Measurements from ENCODE around the gene ACSF3.

The ACSF3 gene

GRCh38 chr16:89104930-89105571, 11.4 kb downstream of the ACSF3 start:
- peak in 3 of 10 donors; percentile 43 to 77 (median 61) for DNase-seq
- intact Hi-C loops (cut with DNase I), result no loop called here

- DNase-seq, result peak in 4 of 10 donors; percentile 4 to 83 (median 56)
- intact Hi-C loops (cut with DNase I), result no loop called here
Measured at GRCh38 chr16:89105599-89106151, 12.0 kb downstream of the ACSF3 start.

DNA sequence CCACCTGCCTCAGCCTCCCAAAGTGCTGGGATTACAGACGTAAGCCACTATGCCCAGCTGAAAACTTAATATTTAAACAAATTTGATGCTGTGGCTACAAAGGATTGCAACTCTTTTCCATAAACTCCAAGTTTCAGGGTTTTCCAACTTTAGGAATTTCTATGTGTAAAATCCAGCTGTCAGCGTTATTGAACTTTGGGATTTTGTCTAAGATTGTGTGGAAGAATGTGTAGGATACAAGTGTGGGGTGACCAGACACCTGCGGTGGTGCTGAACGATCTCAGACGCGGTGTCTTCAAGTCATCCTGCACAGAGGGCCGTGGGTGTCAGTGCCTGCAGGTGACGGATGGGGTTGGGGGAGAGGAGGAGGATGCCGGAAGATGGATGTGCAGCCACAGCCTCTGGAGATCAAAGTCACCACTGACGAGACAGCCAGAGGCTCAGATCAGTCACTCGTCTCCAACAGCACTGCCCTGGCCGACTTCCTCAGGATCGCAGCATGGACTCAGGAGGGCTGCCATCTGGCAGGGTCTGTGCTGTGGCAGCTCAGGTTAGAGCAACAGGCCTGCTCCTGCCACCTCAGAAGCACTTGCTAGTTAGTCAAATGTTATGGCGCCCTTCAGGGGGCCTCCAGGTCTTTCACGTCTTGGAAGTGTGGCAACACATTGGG, 13.0 kb downstream of the ACSF3 start:
- DNase-seq, result peak in 5 of 10 donors; percentile 4 to 73 (median 57)
- intact Hi-C loops (cut with DNase I), result no loop called here

DNA sequence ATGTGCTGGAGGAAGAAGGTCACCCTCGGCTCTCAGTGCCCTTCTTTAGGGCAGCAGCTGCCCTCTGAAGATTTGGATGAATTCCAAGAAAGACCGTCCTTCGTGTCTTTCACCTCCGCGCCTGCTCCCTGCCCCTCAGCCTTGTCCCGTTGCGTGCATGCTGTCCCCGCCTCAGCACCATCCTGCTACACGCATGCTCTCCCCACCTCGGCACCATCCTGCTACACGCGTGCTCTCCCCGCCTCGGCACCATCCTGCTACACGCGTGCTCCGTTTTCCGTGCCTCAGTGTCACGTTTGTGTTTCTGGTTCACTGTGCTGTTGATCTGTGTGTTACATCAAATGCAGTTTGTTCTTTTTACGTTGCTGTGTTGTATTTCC, 13.5 kb downstream of the ACSF3 start:
- intact Hi-C loops (cut with DNase I), result no loop called here

GRCh38 chr16:89108416-89108815, 14.8 kb downstream of the ACSF3 start:
- intact Hi-C loops (cut with DNase I), result no loop called here
- DNase-seq, result peak in 2 of 10 donors; percentile 33 to 40

More for the DNA sequence above, 13.5 kb downstream of the ACSF3 start:
- DNase-seq, result peak in 2 of 10 donors; percentile 3 to 72

DNA sequence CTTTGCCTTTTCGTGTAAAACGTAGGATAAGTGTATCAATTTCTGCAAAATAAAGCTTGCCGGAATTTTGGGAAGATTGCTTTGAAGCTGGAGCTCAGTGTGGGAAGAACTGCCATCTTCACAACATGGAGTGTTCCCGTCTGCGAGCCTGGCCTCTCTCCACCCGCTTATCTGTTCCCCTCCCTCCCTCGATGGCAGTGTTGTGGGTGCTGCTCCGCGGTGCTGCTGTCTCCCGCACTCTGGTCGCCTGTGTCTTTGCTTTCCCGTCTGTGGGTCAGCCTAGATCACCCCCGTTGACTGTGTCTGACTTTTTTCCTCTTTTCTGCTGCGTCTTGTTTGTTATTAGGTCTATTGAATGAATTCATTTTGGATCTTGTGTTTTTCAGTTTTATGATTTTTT, 17.0 kb downstream of the ACSF3 start:
- DNase-seq, result peak in 3 of 10 donors; percentile 24 to 82 (median 53)
- intact Hi-C loops (cut with DNase I), result no loop called here

GRCh38 chr16:89111263-89111662, 17.6 kb downstream of the ACSF3 start:
- intact Hi-C loops (cut with DNase I), result no loop called here
- peak in 2 of 10 donors; percentile 42 to 70 for DNase-seq

DNA sequence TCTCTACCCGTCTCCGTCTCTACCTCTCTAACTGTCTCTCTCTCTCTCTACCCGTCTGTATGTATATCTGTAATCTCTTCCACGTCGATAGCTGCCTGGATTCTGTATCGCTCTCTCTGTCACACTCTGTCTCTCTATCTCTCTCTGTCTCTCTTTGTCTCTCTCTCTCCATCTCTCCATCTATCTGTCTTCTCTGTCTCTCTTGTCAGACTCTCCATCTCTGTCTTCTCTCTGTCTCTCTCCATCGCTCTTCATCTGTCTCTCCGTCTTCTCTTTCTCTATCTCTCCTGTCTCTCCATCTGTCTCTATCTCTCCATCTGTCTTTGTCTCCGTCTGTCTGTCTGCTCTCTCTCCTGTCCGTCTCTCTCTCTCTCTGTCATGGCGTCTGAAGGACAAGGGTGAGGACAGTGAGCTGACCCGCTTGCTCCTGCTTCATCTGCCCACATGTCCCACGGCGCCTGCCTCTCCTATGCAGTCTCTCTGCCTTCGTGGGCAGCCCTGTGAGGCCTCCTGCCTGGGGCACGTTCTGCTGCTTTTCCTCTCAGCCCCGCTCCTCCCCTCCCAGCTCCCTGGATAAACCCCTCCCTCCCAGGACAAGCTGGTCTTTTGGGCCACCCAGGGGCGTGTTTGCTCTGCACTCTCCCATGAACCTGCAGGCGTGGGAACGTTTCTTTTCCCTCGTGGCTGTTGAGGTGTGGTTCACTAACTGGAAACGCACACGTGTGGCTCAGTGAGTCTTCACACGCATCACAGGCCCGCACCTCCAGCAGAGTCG, 18.9 kb downstream of the ACSF3 start:
- DNase-seq, result peak in 2 of 10 donors; percentile 48 to 55
- intact Hi-C loops (cut with DNase I), result no loop called here

DNA sequence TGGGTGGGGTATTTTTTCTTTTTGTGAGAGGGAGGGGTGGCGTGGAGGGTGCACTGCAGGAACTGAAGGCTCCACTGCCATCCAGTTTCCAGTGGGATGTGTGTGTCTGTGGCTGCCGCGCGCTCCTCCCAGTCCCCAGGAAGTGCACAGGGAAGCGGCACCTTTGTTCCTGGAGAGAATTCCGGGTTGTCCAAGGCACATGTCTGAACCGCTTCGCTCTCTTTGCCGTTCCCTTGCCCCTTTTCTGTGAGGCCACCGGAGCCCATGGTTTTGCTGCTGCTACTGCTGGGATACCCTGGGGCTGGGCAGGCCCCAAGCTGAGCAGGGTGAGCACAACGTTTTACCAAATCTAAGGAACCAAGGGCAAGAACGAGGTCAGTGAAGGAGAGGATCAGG, 19.5 kb downstream of the ACSF3 start:
- DNase-seq, result peak in 2 of 10 donors; percentile 39 to 59
- intact Hi-C loops (cut with DNase I), result no loop called here

- intact Hi-C loops (cut with DNase I), result no loop called here
- peak in 3 of 10 donors; percentile 49 to 69 (median 59) for DNase-seq
Measured at GRCh38 chr16:89113661-89114060, 20.0 kb downstream of the ACSF3 start.

GRCh38 chr16:89114159-89114981, 20.7 kb downstream of the ACSF3 start:
- intact Hi-C loops (cut with DNase I), result no loop called here
- peak in 4 of 10 donors; percentile 22 to 79 (median 62) for DNase-seq

DNA sequence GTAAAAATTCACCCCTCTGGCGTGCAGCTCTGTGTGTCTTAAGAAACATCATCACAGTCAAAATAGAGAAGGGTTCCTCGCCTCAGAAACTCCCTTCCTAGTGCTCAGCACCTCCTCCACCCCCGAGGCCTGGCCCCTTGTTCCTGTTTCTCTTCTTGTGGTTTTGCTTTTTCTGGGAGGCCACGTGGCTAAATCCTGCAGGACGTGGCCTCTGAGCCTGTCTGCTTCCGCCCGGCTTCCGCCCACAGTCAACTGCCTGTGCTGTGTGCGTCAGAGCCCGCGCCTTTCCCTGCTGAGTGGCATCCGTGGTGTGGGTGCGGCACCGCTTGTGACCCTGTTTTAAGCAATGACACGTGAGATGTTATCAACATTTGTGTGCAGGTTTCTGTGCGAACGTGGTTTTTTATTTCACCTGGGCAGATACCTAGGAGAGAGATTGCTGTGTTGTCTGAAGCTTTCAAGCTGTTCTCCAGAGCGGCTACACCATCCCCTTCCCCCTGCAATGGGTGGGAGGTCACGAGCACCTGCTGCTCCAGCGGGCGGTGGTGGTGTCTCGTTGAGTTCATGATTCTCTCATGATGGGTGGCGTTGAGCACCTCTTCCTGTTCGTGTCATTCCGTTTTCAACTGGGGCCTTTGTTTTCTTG, 21.7 kb downstream of the ACSF3 start:
- intact Hi-C loops (cut with DNase I), result no loop called here
- peak; percentile 22 to 92 (median 58) for DNase-seq

GRCh38 chr16:89116341-89117226, 22.9 kb downstream of the ACSF3 start:
- peak in 4 of 10 donors; percentile 17 to 74 (median 66) for DNase-seq
- intact Hi-C loops (cut with DNase I), result no loop called here

- DNase-seq, result peak in 3 of 10 donors; percentile 10 to 59 (median 32)
- intact Hi-C loops (cut with DNase I), result no loop called here
Measured at GRCh38 chr16:89117227-89117974, 23.7 kb downstream of the ACSF3 start.

DNA sequence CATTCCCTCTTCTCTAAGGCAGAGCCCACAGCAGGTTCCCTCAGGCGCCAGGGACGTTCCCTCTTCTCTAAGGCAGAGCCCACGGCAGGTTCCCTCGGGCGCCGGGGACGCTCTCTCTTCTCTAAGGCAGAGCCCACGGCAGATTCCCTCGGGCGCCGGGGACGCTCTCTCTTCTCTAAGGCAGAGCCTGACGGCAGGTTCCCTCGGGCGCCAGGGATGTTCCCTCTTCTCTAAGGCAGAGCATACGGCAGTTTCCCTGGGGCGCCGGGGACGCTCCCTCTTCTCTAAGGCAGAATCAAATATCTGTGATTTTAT, 24.3 kb downstream of the ACSF3 start:
- DNase-seq, result peak in 4 of 10 donors; percentile 21 to 67 (median 52)
- intact Hi-C loops (cut with DNase I), result no loop called here

- intact Hi-C loops (cut with DNase I), result no loop called here
- peak in 4 of 10 donors; percentile 17 to 57 (median 50) for DNase-seq
Measured at GRCh38 chr16:89118361-89119165, 24.9 kb downstream of the ACSF3 start.

DNA sequence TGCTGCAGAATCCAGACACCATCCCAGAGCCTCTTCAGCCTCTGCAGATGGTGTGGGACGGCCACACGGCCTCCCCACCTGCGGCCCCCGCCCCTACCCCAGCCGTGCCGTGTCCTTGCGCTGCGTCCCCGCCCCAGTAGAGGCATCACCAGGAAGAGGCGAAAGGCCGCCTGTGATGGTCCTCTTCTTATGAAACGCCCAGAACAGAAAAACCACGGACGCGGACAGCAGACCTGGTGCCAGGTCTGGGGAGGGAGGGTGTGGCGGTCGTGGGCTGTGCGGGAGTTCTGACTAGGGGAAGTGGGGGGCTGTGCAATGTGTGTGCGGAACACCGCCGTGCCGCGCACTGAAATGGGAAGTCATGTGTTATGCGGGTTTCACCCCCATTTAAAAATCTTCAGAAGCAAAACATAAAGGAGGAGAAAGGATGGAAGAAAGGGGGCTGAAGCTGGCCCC, 25.5 kb downstream of the ACSF3 start:
- intact Hi-C loops (cut with DNase I), result no loop called here
- DNase-seq, result peak in 4 of 10 donors; percentile 12 to 70 (median 44)

All from posterior cingulate gyrus (tissue), 11 donors.